Posterior vena cava (tissue), 2 donors: ENCODE results near the gene ZNF415. TPM values are rescaled to one million over a fixed set of nuclear protein-coding genes. Genes with fewer than 3 reads are reported as not detected.
"Not testable (repeated sequence)": the region's sequence is repeated elsewhere in the genome, so short reads cannot be mapped to it uniquely, and the experiment has no call there.

Source experiments
- DNase-seq: peaks from one replicate; pipeline ENCODE4 v3.0.0-alpha.2; 2020; ENCODE audit warnings: low spot score
- intact Hi-C, 2 donors: fragments of 100-400 bp; cut with DNase I; formaldehyde crosslinking; loops; one replicate each; pipeline versions ENCODE4 v1.14.1 to v1.14.2; 2022 to 2023
- long read RNA-seq, 2 donors: library from polyadenylated mRNA; unstranded; transcript quantifications; one replicate each; pipeline ENCODE4 v2.0.0, GENCODE V29; 2020 to 2021
- total RNA-seq, 2 donors: library from RNA; stranded (reverse); fragmentation: NEBNext Ultra II Directional; extraction: Animal tissue kit (Norgen Biotek cat#: 25700); gene quantifications; one replicate each; pipeline ENCODE4 v1.2.1, GENCODE V29; 2021
- donor health status: DM: yes; HTN: yes; CAD: no.
- donor health status: DM: yes; HTN: yes; CAD: no.

ZNF415 gene
- 10 to 100 TPM in 1 of 2 donors, 1 to 10 TPM in 1; 9.1 to 11.8 TPM for total RNA-seq
- long read RNA-seq, donor 1, partial matches to known transcripts, result 0 of 3 reads
- long read RNA-seq, donor 1, other reads (novel, unspliced or antisense), result 0 of 3 reads
- long read RNA-seq, donor 2, partial matches to known transcripts, result 0 of 4 reads
- long read RNA-seq, donor 2, other reads (novel, unspliced or antisense), result 4 of 4 reads

GRCh38 chr19:53132141-53132991 is at the start of gene ZNF415:
Gene ZNF415 (minus strand): TSS chr19:53132910. CDS start chr19:53122676, 10,234 bp downstream.
- peak; percentile 91 for DNase-seq

DNA sequence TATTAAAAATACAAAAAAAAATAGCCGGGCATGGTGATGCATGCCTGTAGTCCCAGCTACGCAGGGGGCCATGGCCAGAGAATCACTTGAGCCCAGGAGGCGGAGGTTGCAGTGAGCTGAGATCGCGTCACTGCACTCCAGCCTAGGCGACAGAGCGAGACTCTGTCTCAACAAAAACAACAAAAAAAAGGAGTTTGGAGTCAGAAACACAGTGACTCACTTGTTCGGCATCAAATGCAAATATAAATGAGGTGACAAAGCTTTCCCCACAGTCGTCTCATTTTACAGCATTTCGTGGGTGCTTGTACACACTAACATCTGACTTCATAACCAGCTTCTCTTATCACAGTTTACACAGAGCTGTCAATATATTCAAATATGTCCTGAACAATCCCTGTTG is 49.5 kb upstream of the ZNF415 start:
- intact Hi-C loops, result no loop called here

More at GRCh38 chr19:53132141-53132991, at the start of gene ZNF415:
- intact Hi-C loops, result no loop called here

DNA sequence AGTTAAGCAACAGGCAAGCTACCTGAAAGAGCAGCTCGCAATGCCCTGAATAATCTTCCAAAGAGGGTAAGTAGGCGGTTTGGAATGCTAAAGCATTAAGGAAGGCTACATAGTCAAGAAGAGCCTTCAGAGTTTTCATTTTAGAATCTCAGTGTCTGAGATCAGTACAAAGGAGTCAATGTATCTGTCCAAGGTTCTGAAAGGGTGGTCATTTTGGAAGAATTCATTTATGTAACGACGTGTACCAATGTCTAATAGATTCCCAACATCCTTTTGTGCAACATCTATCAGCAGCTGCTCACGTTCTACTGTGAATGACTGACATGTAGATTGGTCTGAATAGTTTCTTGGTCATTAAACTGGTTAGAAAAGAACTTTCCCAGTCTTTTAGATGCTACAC is 45.3 kb upstream of the ZNF415 start:
- DNase-seq, result no peak
- intact Hi-C loops, result no loop called here

More for the DNA sequence above, 49.5 kb upstream of the ZNF415 start:
- DNase-seq, result no peak

GRCh38 chr19:53172889-53173288 is 40.2 kb upstream of the ZNF415 start:
- intact Hi-C loops, result no loop called here
- no peak for DNase-seq

- DNase-seq, result no peak
- intact Hi-C loops, result no loop called here
Observed at GRCh38 chr19:53165691-53166091, 33.0 kb upstream of the ZNF415 start.

DNA sequence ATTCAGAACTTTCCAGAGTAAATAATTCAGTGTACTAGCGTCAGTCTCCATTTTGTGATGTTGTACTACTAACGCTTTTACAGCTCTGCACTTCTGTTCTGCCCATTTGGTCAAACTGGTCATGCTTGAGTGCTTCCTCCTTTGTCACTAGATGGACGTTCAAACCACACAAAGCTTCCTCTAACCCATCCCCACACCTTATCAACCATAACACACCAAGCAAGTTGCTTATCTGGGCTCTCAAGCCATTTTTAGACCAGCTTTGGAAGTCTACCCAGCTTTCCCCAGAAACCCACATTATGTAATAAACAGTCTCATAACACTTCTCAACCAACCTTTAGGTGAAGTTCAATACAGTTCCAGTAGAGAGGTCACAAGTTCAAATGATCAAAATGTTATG is 28.4 kb upstream of the ZNF415 start:
- intact Hi-C loops, result no loop called here
- no peak for DNase-seq

DNA sequence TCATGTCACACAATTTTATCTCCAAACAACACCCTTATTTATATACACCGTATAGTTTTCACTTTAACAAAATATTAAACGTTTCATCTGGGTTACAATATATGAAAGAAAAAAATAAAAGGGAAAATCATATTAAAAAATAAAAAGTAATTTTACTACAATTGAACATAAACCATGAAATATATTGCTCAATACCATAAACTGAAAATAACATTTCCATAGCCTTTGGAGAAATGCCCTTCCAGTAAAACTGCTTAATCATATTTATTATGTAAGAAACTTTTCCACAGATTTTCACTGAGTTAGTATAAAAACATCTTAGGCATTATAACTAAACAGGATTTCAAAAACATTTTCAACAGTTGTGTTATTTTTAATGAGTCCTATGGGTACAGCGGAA is 27.6 kb upstream of the ZNF415 start:
- intact Hi-C loops, result no loop called here
- no peak for DNase-seq

GRCh38 chr19:53158119-53158656 is 25.5 kb upstream of the ZNF415 start:
- DNase-seq, result peak; percentile 82
- intact Hi-C loops, result no loop called here

DNA sequence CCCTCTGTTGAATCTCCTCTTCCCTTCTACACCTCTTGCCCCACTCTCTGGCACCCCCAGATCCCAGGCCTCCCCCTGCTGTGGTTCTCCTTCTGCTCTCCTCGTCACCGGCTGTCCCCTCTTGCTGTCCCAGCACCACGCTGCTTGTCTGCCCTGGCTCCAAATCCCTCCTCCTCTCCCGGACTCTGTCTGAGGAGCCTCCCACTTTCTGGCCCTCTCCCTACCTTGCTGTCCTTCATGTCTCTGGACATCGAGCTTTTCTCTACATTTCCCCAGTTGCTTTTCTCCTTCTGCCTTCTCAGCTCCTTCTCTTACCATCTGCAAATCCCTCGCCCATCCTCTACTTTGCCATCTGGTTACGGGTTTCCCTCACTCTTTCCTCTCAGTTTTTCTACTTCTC is 24.9 kb upstream of the ZNF415 start:
- no peak for DNase-seq
- intact Hi-C loops, result no loop called here

DNA sequence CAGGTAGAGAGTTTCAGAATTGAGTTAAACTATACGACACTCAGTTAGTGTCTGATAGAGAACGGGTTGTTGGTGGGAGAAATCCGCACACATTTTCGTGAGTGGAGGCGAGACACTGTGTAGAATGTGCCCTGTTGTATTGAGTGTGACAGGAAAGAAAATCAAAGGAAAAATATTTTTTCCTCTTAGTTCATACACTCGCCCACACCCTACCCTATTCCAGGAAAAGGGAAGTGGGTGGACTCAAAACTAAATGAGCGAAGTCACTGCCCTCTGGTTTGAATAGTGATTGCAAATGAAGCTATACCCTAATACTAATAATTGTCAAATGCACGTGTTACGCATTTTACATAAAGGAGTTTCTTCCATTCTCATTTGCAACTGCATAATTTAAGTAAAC is 24.1 kb upstream of the ZNF415 start:
- intact Hi-C loops, result no loop called here
- no peak for DNase-seq

GRCh38 chr19:53147645-53148044 is 14.9 kb upstream of the ZNF415 start:
- intact Hi-C loops, result no loop called here

GRCh38 chr19:53140351-53140750 is 7.6 kb upstream of the ZNF415 start:
- intact Hi-C loops, result no loop called here
- DNase-seq, result no peak

More at GRCh38 chr19:53147645-53148044, 14.9 kb upstream of the ZNF415 start:
- DNase-seq, result no peak

GRCh38 chr19:53136432-53136831 is 3.7 kb upstream of the ZNF415 start:
- DNase-seq, result no peak
- intact Hi-C loops, result no loop called here

DNA sequence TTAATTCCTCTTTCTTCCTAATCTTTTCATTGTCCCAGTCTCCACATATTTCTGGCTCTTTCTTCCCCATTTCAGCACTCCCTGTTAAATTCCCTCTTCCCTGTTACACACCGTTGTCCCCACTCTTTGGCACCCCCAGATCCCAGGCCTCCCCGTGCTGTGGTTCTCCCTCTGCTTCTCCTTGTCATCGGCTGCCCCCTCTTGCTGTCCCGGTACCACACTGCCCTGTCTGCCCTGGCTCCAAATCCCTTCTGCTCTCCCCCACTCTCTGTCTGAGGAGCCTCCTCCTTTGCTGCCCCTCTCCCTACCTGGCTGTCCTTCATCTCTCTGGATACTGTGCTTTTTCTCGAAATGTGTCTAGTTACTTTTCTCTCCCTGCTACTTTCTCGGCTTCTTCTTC is 983 bp downstream of the ZNF415 start:
- intact Hi-C loops, result no loop called here
- DNase-seq, result no peak

DNA sequence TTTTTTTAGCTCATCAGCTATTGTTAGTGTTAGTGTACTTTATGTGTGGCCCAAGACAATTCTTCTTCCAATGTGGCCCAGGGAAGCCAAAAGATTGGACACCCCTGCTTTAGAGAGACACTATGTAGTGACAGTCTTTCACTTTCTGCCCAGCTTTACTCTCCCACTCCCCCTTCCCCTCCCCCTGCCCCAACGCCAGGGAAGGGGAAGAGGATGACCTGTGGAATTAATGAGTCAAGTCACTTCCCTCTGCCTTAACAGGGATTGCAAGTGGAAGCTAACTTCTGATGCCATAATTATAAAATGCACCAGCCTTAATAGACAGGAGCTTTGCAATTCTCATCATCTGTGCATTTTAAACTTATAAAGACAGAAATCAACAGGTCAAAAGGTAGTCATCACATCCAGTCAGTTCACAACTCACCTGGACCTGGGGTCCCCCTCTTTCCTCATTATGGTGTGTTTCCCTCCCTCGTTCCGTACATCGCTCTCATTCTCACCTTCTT is 1.6 kb downstream of the ZNF415 start:
- DNase-seq, result no peak
- intact Hi-C loops, result no loop called here

DNA sequence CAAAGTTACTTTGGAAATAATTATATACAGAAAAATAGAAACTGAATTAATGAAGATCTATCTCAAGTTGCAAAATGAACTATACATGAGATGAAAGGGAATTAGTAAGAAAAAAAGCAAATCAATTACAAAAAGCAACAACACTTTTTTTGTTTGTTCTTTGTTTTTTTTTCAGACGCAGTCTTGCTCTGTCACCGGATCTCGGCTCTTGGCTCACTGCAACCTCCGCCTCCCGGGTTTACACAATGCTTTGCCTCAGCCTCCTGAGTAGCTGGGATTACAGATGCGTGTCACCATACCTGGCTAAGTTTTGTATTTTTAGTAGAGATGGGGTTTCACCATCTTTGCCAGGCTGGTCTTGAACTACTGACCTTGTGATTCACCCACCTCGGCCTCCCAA is 2.2 kb downstream of the ZNF415 start:
- intact Hi-C loops, result no loop called here
- no peak for DNase-seq

DNA sequence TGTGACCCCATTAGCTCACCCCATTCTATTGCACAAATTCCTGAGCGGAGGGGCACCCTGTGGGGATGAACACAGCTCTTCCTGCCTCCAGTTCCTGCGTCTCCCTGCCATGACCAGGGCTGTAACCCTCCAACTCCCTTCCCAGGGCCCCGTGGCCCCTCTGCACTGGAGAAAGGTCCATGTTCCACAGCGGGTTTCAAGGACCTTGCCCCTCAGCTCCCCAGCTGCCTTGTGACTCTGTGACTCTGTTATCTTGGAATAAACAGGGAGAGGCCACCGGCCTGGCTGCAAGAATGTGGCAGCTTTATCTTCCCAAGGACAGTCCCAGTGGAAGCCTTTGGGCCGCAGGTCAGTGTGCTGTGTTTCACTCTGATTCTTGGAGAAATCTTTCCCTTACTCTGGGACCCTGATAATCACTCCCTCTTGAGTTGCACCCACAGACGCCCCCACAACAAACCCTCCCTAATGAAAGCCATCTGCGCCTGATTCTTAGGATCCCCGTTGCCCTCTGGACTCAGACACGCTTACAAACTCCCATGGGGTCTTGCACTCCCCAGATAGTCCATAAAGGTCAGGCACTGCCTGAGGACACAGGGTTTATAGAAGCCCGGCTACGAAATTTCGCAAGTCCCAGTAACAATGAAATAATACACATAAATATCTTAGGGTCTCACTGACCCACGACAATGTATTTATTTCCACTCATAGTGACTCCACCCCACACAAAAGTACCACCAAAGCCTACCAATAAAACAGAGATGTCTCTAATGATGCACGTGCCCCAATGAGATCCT is 5.8 kb downstream of the ZNF415 start:
- intact Hi-C loops, DNase-seq: not testable (repeated sequence)

DNA sequence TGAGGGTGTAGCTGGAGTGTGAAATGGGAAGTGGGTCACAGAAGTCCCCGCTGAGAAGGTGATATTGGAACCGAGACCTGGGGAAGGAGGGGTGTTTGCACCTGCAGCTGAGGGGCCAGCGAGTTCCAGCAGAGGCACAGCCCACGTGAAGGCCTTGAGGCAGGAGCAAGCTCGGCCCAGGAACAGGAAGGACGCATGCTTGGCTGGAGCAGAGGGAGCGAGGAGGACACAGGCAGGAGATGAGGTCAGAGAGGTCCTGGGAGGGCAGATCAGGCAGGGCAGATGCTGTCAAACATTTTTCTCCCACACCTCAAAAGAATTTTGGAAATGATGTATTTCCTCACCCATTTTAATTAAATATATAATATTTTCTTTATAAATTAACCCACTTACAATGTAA is 9.3 kb downstream of the ZNF415 start:
- intact Hi-C loops, result no loop called here

DNA sequence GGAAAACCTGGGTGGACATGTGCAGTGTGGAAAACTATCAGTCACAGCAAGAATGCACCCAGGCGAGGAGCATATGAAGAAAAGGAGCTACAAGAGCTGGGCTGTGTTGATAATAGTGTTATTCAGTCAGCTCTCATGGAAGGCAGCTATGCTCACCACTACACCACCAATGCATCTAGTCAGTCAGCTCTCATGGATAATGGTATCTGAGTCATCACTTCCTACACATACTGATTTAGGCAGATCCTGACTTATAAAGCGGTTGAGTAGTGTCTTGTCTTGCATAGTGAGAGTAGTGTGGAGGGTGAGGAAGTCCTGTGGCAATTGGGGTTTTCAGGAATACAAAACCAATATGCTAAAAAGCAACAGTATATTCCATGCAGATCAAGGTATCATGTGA is 20.4 kb downstream of the ZNF415 start:
- DNase-seq, result no peak
- intact Hi-C loops, result no loop called here

More for the DNA sequence above, 9.3 kb downstream of the ZNF415 start:
- no peak for DNase-seq

GRCh38 chr19:53109527-53109926 is 23.2 kb downstream of the ZNF415 start:
- intact Hi-C loops, result no loop called here
- no peak for DNase-seq
